BE2C (cell line): ENCODE data around the gene RBM3.

Experiments used
- DNase-seq: peaks from one replicate; pipeline ENCODE4 v3.0.0-alpha.2; 2020
- H3K27me3 ChIP-seq: fragments of 250-450 bp; sonication (Bioruptor Pico); 2 replicates; pipeline ENCODE4 v1.5.1; 2020; ENCODE audit warnings: mild to moderate bottlenecking
- H3K36me3 ChIP-seq: fragments of 250-450 bp; sonication (Bioruptor Pico); 2 replicates; pipeline ENCODE4 v1.5.1; 2020; ENCODE audit warnings: mild to moderate bottlenecking
- H3K4me1 ChIP-seq: fragments of 250-450 bp; sonication (Bioruptor Pico); 2 replicates; pipeline ENCODE4 v1.5.1; 2020
- H3K4me3 ChIP-seq: 2 replicates; pipeline ENCODE4 v1.5.1; 2011; ENCODE audit warnings: low read depth, low read length
- H3K9me3 ChIP-seq: fragments of 250-450 bp; sonication (Bioruptor Pico); 2 replicates; pipeline ENCODE4 v1.5.1; 2020
- TF ChIP-seq, protein P1 (sequence below): IDR thresholded peaks from 2 replicates; pipeline ENCODE4 v1.5.1; 2012; ENCODE audit warnings: mild to moderate bottlenecking, low read depth, low read length

Gene RBM3

DNA sequence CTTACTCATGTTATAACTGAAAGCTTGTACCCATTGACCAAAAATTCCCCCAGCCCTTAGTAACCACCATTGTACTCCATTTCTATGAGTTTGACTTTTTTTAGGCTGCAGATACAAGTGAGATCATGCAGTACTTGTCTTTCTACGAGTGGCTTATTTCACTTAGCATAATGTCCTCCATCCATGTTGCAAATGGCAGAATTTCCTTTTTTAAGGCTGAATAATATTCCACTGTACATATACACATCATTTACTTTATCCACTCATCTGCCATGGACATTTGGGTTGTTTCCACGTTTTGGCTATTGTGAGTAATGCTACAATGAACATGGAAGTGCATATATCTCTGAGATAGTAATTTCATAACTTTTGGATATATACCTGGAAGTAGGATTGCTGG lies 10.4 kb downstream of the RBM3 start:
- Histone ChIP-seq H3K27me3 (no peaks in the 10 kb centered on the region), H3K4me3 (no peak overlapping the region), H3K36me3 (no peaks in the 10 kb centered on the region; the same call in 1 of the 2 replicates), H3K4me1 (peaks cover 3% of the 10 kb centered on the region; the same call in 1 of the 2 replicates), H3K9me3 (no peaks in the 10 kb centered on the region)
- DNase-seq, result no peak
- TF ChIP-seq, protein P1, sequence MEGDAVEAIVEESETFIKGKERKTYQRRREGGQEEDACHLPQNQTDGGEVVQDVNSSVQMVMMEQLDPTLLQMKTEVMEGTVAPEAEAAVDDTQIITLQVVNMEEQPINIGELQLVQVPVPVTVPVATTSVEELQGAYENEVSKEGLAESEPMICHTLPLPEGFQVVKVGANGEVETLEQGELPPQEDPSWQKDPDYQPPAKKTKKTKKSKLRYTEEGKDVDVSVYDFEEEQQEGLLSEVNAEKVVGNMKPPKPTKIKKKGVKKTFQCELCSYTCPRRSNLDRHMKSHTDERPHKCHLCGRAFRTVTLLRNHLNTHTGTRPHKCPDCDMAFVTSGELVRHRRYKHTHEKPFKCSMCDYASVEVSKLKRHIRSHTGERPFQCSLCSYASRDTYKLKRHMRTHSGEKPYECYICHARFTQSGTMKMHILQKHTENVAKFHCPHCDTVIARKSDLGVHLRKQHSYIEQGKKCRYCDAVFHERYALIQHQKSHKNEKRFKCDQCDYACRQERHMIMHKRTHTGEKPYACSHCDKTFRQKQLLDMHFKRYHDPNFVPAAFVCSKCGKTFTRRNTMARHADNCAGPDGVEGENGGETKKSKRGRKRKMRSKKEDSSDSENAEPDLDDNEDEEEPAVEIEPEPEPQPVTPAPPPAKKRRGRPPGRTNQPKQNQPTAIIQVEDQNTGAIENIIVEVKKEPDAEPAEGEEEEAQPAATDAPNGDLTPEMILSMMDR, result no peak

DNA sequence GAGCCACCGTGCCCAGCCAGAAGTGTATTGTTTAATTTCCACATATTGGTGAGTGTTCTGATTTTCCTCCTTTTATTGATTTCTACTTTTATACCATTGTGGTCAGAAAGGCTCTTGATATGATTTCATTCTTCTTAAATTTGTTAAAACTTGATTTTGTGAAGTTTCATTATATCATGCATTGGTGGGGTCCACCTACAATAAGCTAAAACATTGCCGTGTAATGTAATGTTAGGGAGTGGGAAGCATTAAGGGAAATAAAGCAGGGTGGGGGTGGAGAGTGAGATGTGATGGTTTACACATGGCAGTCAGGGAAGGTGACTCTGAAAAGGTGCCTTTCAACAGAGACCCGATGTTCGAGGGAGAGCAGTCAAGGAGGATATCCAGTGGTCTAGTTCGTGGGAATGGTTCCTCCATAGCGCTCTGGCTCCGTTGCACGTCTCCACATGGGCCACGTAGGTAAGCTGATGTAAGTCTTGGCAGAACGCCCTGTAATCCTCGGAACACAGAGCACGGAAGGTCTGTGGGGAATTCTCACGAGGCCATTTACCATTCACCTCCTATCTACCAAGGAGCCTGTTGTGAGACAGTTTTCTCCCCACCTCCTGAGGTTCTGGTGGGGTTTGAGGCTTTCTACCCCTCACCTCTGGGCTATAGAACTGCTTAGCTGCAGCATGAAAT lies 15.3 kb downstream of the RBM3 start:
- H3K27me3 ChIP-seq, result no peaks in the 10 kb centered on the region

DNA sequence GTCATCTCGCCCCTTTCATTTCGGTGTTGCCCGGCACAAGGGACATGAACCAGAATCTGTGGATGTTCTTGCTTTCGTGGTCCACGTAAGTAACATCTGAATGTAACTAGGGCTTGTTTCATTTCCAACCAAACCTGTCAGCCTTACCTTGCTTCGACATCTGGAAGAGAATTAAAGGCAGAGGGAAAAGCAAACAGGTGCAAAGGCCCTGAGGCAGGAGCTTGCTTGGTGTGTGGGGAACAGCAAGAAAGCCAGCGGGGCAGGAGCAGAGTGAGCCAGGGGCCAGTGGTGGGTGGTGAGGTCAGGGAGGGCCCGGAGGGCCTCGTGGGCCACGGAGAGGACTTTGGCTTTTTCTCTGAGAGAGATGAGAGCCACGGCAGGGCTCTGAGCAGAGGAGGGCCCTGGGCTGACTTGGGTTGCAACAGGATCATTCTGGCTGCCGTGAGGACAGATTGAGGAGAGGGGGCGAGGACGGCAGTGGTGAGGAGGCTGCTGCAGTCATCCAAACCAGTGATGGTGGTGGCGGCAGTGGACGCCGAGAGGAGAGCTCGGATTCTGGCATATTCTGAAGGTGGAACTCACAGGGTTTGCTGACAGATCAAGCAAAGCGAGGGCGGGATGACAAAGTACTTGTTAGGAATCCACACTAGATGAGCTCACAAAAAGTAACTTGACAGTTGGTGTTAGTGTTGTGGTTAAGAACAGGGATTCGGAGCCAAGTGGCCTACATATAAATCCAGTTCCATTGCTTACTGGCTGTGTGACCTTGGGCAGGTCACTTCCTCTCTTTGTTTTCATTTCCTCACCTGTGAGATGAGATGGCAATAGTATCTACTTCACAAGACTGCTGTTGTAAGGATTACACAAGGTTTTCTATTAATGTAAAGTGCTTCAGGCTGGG lies 16.2 kb downstream of the RBM3 start:
- Histone ChIP-seq H3K9me3 (no peaks in the 10 kb centered on the region), H3K27me3 (no peaks in the 10 kb centered on the region), H3K36me3 (no peaks in the 10 kb centered on the region), H3K4me1 (peaks cover 3% of the 10 kb centered on the region), H3K4me3 (no peak overlapping the region)
- DNase-seq, result no peak
- TF ChIP-seq, protein P1, result no peak

More for the DNA sequence above, 15.3 kb downstream of the RBM3 start:
- Histone ChIP-seq H3K4me3 (no peak overlapping the region), H3K36me3 (no peaks in the 10 kb centered on the region), H3K4me1 (peaks cover 3% of the 10 kb centered on the region), H3K9me3 (no peaks in the 10 kb centered on the region)
- peak; percentile 56 for DNase-seq
- TF ChIP-seq, protein P1, result no peak

DNA sequence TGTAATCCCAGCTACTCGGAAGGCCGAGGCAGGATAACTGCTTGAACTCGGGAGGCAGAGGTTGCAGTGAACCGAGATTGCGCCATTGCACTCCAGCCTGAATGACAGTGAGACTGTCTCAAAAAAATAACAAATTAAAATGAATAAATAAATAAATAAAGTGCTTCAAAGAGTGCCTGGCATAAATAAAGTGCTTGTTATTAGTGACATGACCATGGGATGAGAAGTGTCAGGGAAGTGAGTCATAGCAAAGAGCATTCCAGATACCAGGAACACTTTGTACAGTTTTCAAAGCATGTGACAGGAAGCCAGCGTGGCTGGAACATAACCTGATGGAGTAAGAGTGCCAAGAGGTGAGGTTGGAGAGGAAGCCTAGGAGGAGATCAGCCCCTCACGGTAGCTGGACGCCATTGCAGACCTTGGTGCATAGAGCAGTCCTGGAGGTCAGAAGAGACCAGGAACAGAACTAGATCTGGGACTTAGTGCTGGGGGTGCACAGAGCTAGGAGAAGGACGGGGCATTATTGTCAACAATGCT lies 17.0 kb downstream of the RBM3 start:
- TF ChIP-seq, protein P1, result no peak
- H3K36me3 ChIP-seq, result no peaks in the 10 kb centered on the region
- H3K27me3 ChIP-seq, result no peaks in the 10 kb centered on the region
- DNase-seq, result no peak
- no peaks in the 10 kb centered on the region for H3K9me3 ChIP-seq
- no peak overlapping the region for H3K4me3 ChIP-seq
- peaks cover 3% of the 10 kb centered on the region for H3K4me1 ChIP-seq

DNA sequence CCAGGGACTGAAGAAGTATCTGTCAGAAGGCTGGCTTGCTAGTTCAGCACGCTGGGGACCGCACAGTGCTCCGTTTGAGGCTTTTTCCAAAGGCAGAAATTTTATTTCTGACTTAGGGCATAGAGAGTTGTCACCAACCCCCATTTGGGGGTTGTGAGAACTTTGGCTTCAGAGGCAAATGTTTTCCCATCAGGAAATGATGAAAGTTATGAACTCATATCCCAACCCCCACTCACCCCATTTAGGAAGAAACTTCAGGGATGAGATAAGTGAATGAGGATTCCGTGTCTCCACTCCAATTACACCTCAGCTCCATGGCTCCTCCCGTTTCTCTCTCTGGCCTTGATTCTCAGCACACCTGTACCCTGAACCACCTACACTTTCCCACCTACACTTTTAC lies 18.7 kb downstream of the RBM3 start:
- no peak for DNase-seq
- H3K27me3 ChIP-seq, result no peaks in the 10 kb centered on the region
- H3K4me3 ChIP-seq, result no peak overlapping the region
- peaks cover 3% of the 10 kb centered on the region for H3K4me1 ChIP-seq
- H3K9me3 ChIP-seq, result no peaks in the 10 kb centered on the region
- TF ChIP-seq, protein P1, result no peak
- H3K36me3 ChIP-seq, result no peaks in the 10 kb centered on the region

DNA sequence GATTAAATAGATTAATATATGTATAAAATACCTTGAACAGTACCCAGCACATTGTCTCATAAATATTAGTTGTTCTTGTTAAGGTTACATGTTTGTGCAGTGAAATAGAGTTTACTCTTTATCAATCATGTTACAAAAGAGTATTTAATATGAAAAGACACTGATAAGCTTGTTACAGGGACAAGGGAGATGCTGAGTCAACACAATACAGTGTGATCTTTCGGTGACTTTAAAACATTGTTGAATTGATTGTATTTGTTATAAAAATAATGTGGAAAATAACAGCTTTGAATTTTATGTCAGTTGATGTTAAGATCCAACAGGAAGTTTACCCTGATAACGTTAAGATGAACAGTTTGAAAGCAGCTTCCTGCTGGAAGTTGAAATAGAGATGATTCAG lies 21.6 kb downstream of the RBM3 start:
- H3K27me3 ChIP-seq, result no peaks in the 10 kb centered on the region
- peaks cover 3% of the 10 kb centered on the region; the same call in 1 of the 2 replicates for H3K36me3 ChIP-seq
- TF ChIP-seq, protein P1, result no peak
- H3K4me1 ChIP-seq, result no peaks in the 10 kb centered on the region
- no peaks in the 10 kb centered on the region for H3K9me3 ChIP-seq
- no peak overlapping the region for H3K4me3 ChIP-seq
- DNase-seq, result no peak
